H1 (cell line): ENCODE data around the gene ADGRV1. TPM values are rescaled to one million over a fixed set of nuclear protein-coding genes. Genes with fewer than 3 reads are reported as not detected.

ENCODE experiments used
- CTCF ChIA-PET: fragments of 300-600 bp; sonication (Branson Sonifier 250); formaldehyde crosslinking; loops from one replicate; lab custom pipeline; 2021; ENCODE audit not compliant: partially characterized antibody; lab: Charles Lee
- POLR2A ChIA-PET: fragments of 300-600 bp; sonication (Branson Sonifier 250); formaldehyde crosslinking; loops from one replicate; lab custom pipeline; 2021; ENCODE audit warnings: inconsistent platforms; ENCODE audit not compliant: partially characterized antibody; lab: Charles Lee
- DNase-seq, 2 experiments: peaks; one replicate each; pipeline versions ENCODE4 v3.0.0 to v3.0.0-alpha.2; 2010 to 2022; ENCODE audit warnings: low spot score in 2 of 2, low read depth in 1 of 2, mixed read lengths in 1 of 2
- FAIRE-seq: peaks from 2 replicates; lab custom pipeline; 2011; peaks lifted over from hg19 to GRCh38; lab: Jason Lieb, UNC
- H2AFZ ChIP-seq: 2 replicates; pipeline ENCODE4 v1.8.1; 2012; ENCODE audit warnings: low read length, inconsistent platforms
- H2AK5ac ChIP-seq: 2 replicates; pipeline ENCODE4 v1.6.1; 2013; ENCODE audit warnings: low read depth, low read length
- H2BK120ac ChIP-seq: replicated peaks from 2 replicates; pipeline ENCODE3; 2013; ENCODE audit warnings: low read depth, low read length, inconsistent platforms
- H2BK12ac ChIP-seq: 2 replicates; pipeline ENCODE4 v1.6.1; 2013; ENCODE audit warnings: low read depth, low read length
- H2BK15ac ChIP-seq: 2 replicates; pipeline ENCODE4 v1.6.1; 2013; ENCODE audit warnings: low read length
- H2BK20ac ChIP-seq: 2 replicates; pipeline ENCODE4 v1.6.1; 2013; ENCODE audit warnings: low read length
- H2BK5ac ChIP-seq: 2 replicates; pipeline ENCODE4 v1.6.1; 2013; ENCODE audit warnings: low read depth, low read length
- H3K14ac ChIP-seq: 2 replicates; pipeline ENCODE4 v1.6.1; 2013; ENCODE audit warnings: inconsistent platforms; ENCODE audit not compliant: insufficient read length
- H3K18ac ChIP-seq: 2 replicates; pipeline ENCODE4 v1.6.1; 2013; ENCODE audit warnings: low read length; ENCODE audit errors: extremely low read depth
- H3K23ac ChIP-seq: 2 replicates; pipeline ENCODE4 v1.6.1; 2013; ENCODE audit warnings: inconsistent platforms; ENCODE audit not compliant: insufficient read length
- H3K23me2 ChIP-seq: 2 replicates; pipeline ENCODE4 v1.6.1; 2013; ENCODE audit warnings: low read depth, low read length
- H3K27ac ChIP-seq: 2 replicates; pipeline ENCODE4 v1.6.1; 2011; ENCODE audit warnings: low read depth, low read length, inconsistent platforms
- H3K27me3 ChIP-seq, 4 experiments: replicated peaks in 1 of 4; 1 replicate in 1 of 4; 2 replicates in 3 of 4; pipeline versions ENCODE4 v1.6.1 to v1.8.1; 2011 to 2013; ENCODE audit warnings: low read length in 3 of 4, mild to moderate bottlenecking in 3 of 4, inconsistent platforms in 2 of 4, mixed read lengths in 2 of 4, moderate library complexity in 1 of 4; ENCODE audit not compliant: control insufficient read depth in 3 of 4, insufficient read depth in 3 of 4; ENCODE audit errors: extremely low read depth in 1 of 4
- H3K36me3 ChIP-seq, 4 experiments: 2 replicates each; pipeline versions ENCODE4 v1.6.1 to v1.8.1; 2011 to 2013; ENCODE audit warnings: mild to moderate bottlenecking in 4 of 4, low read length in 3 of 4, moderate library complexity in 2 of 4, control low read depth in 1 of 4, inconsistent platforms in 1 of 4; ENCODE audit not compliant: insufficient read depth in 4 of 4, control insufficient read depth in 2 of 4
- H3K4ac ChIP-seq: replicated peaks from 2 replicates; pipeline ENCODE3; 2013; ENCODE audit warnings: low read length, low read depth, mixed read lengths, inconsistent platforms; ENCODE audit not compliant: insufficient read length
- H3K4me1 ChIP-seq, 4 experiments: replicated peaks in 1 of 4; 1 replicate in 1 of 4; 2 replicates in 3 of 4; pipeline versions ENCODE4 v1.6.1 to v1.8.1; 2011 to 2013; ENCODE audit warnings: low read length in 3 of 4, inconsistent platforms in 2 of 4, mixed read lengths in 1 of 4; ENCODE audit not compliant: insufficient read depth in 4 of 4, control insufficient read depth in 3 of 4
- H3K4me2 ChIP-seq, 2 experiments: 2 replicates each; pipeline versions ENCODE4 v1.6.1 to v1.8.1; 2011 to 2013; ENCODE audit warnings: low read depth in 2 of 2, low read length in 2 of 2, control low read depth in 1 of 2, inconsistent platforms in 1 of 2, mild to moderate bottlenecking in 1 of 2; ENCODE audit not compliant: insufficient read depth in 1 of 2
- H3K4me3 ChIP-seq, 4 experiments: fragments of 200-600, 300-600 bp in 1 of 4; sonication (generic), shearing (Covaris generic), sonication (Bioruptor Twin) in 1 of 4; 2 replicates each; pipeline versions ENCODE4 v1.5.1 to v1.8.1; 2011 to 2016; ENCODE audit warnings: low read length in 4 of 4, low read depth in 3 of 4, control low read depth in 2 of 4, inconsistent platforms in 2 of 4, mild to moderate bottlenecking in 2 of 4, mixed read lengths in 1 of 4, moderate library complexity in 1 of 4; ENCODE audit not compliant: insufficient read depth in 2 of 4; ENCODE audit errors: extremely low read depth in 1 of 4
- H3K56ac ChIP-seq: replicated peaks from 2 replicates; pipeline ENCODE3; 2013; ENCODE audit warnings: low read depth, mild to moderate bottlenecking, mixed read lengths, low read length, inconsistent platforms; ENCODE audit not compliant: insufficient read length
- H3K79me1 ChIP-seq: 2 replicates; pipeline ENCODE4 v1.6.1; 2013; ENCODE audit warnings: low read depth, low read length, control low read depth
- H3K79me2 ChIP-seq, 2 experiments: 2 replicates each; pipeline versions ENCODE4 v1.6.1 to v1.8.1; 2012 to 2013; ENCODE audit warnings: low read length in 2 of 2, mild to moderate bottlenecking in 2 of 2, inconsistent platforms in 1 of 2; ENCODE audit not compliant: insufficient read depth in 2 of 2, control insufficient read depth in 1 of 2
- H3K9ac ChIP-seq, 4 experiments: replicated peaks in 1 of 4; 1 replicate in 1 of 4; 2 replicates in 3 of 4; pipeline versions ENCODE4 v1.6.1 to v1.8.1; 2011 to 2013; ENCODE audit warnings: low read depth in 3 of 4, low read length in 3 of 4, control low read depth in 2 of 4, mild to moderate bottlenecking in 2 of 4, moderate library complexity in 2 of 4, inconsistent platforms in 1 of 4; ENCODE audit errors: extremely low read depth in 1 of 4
- H3K9me3 ChIP-seq, 2 experiments: 2 replicates each; pipeline versions ENCODE4 v1.6.1 to v1.8.1; 2012 to 2013; ENCODE audit warnings: mild to moderate bottlenecking in 2 of 2, moderate library complexity in 2 of 2, control low read depth in 1 of 2, inconsistent platforms in 1 of 2, low read depth in 1 of 2, low read length in 1 of 2, mixed read lengths in 1 of 2; ENCODE audit not compliant: insufficient read depth in 2 of 2
- H4K20me1 ChIP-seq, 2 experiments: replicated peaks in 1 of 2; 2 replicates each; pipeline versions ENCODE3 to v1.8.1; 2011 to 2013; ENCODE audit warnings: inconsistent platforms in 2 of 2, low read length in 2 of 2, mild to moderate bottlenecking in 1 of 2; ENCODE audit not compliant: insufficient read depth in 2 of 2, control insufficient read depth in 1 of 2
- H4K5ac ChIP-seq: 2 replicates; pipeline ENCODE4 v1.6.1; 2013; ENCODE audit warnings: low read length, low read depth, mixed read lengths, inconsistent platforms; ENCODE audit not compliant: insufficient read length
- H4K8ac ChIP-seq: 2 replicates; pipeline ENCODE4 v1.8.0; 2013; ENCODE audit warnings: mild to moderate bottlenecking, moderate library complexity, low read length, inconsistent platforms; ENCODE audit not compliant: insufficient read depth; ENCODE audit errors: extremely low read depth
- H4K91ac ChIP-seq: replicated peaks from 2 replicates; pipeline ENCODE3; 2013; ENCODE audit warnings: low read length, mixed read lengths, inconsistent platforms; ENCODE audit not compliant: insufficient read length
- HDAC2 ChIP-seq, 2 experiments: fragments of 300-600 bp in 1 of 2; sonication (generic) in 1 of 2; IDR thresholded peaks; 2 replicates each; pipeline ENCODE4 v1.6.1; 2011 to 2012; ENCODE audit warnings: low read depth in 2 of 2, low read length in 2 of 2, mild to moderate bottlenecking in 2 of 2, moderate library complexity in 2 of 2, borderline replicate concordance in 1 of 2, inconsistent platforms in 1 of 2
- SAP30 ChIP-seq: fragments of 300-600 bp; sonication (generic); IDR thresholded peaks from 2 replicates; pipeline ENCODE4 v1.7.1; 2012; ENCODE audit warnings: low read length, moderate library complexity, mild to moderate bottlenecking, inconsistent platforms; ENCODE audit not compliant: insufficient read depth, insufficient replicate concordance
- WGBS, 2 experiments: shearing (Covaris generic) in 1 of 2; methylation state at CpG; one replicate each; pipeline versions ENCODE4 v1.1.6 to v1.1.7; 2013 to 2015; ENCODE audit warnings: low lambda C conversion rate in 2 of 2, mixed read lengths in 2 of 2, inconsistent platforms in 1 of 2, low coverage in 1 of 2, missing lambda C conversion rate in 1 of 2; ENCODE audit not compliant: insufficient replicate concordance in 2 of 2, insufficient coverage in 1 of 2, insufficient read length in 1 of 2; ENCODE audit errors: extremely low coverage in 1 of 2, missing lambda C conversion rate in 1 of 2; 5-methylcytosine and 5-hydroxymethylcytosine counted together
- polyA plus RNA-seq, 7 experiments: library from polyadenylated mRNA; depleted of rRNA in 3 of 7; stranded (reverse) in 5 of 7; unstranded in 2 of 7; fragments of >200 nt in 5 of 7; fragments of 200-250 nt in 2 of 7; gene quantifications; 1 replicate in 5 of 7; 2 replicates in 1 of 7; 4 replicates in 1 of 7; pipeline versions ENCODE4 v1.2.1 to v1.2.3, GENCODE V29; 2011 to 2013; ENCODE audit warnings: missing spikeins in 2 of 7, mixed read lengths in 2 of 7
- total RNA-seq: library from RNA; stranded (reverse); fragmentation: NEBNext Ultra II Directional; extraction: Animal tissue kit (Norgen Biotek cat#: 25700); gene quantifications from 2 replicates; pipeline ENCODE4 v1.2.1, GENCODE V29; 2021
- TF ChIP-seq, protein P1 (sequence below): IDR thresholded peaks from 2 replicates; pipeline ENCODE4 v1.6.1; 2011; ENCODE audit warnings: low read length, improper control_type of control experiment

The ADGRV1 gene
- total and polyA plus RNA-seq, 2 of the 8 experiments (the other 6 are each of a cell fraction or from before 2014, with no cell fraction given), result 53.1 to 62.2 TPM

DNA sequence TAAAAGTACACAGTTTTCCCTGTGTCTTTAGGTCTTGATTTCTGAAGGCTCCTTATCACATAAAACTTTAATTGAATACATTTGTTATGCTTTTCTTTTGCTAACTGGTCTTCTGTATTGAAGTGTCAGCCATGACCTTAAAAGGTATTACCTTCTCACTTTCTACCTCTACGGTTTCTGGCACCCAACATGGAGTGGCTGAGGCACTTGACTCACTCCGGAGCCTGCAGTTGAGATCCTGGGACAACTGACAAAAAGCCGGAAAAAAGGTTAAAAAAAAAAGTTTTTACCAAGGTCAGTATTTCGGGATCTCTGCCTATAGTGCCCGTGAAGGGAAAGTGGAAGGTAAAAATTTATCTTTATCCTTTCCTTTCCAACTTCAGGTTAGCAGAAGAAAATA lies 627.5 kb downstream of the ADGRV1 start:
- 87% methylated on average over 5 of the region's 5 CpGs; no CpG with 5 or more reads in 1 of the 2 experiments for WGBS, 2 experiments
- POLR2A ChIA-PET, result no interaction called here
- FAIRE-seq, result no peak
- TF ChIP-seq HDAC2 (IDR thresholded peaks at IDR 0.05; ENCODE audit: borderline replicate concordance in 1 of 2, low read depth in 2 of 2, low read length in 2 of 2), result no peak
- no peak for TF ChIP-seq SAP30
- TF ChIP-seq, protein P1, sequence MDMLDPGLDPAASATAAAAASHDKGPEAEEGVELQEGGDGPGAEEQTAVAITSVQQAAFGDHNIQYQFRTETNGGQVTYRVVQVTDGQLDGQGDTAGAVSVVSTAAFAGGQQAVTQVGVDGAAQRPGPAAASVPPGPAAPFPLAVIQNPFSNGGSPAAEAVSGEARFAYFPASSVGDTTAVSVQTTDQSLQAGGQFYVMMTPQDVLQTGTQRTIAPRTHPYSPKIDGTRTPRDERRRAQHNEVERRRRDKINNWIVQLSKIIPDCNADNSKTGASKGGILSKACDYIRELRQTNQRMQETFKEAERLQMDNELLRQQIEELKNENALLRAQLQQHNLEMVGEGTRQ, result no peak

More for the DNA sequence above, 627.5 kb downstream of the ADGRV1 start:
- no peak overlapping the region for H3K18ac ChIP-seq
- H3K4me2 ChIP-seq, result no peak overlapping the region
- no peak overlapping the region for H3K23ac ChIP-seq
- no peak overlapping the region for H2AK5ac ChIP-seq
- no peaks in the 10 kb centered on the region for H3K23me2 ChIP-seq
- no peak overlapping the region for H2BK5ac ChIP-seq
- no peak overlapping the region for H4K5ac ChIP-seq
- CTCF ChIA-PET, result no interaction called here
- H3K36me3 ChIP-seq, result no peaks in the 10 kb centered on the region
- H4K8ac ChIP-seq, result no peak overlapping the region
- no peak overlapping the region for H2BK12ac ChIP-seq
- H3K4me1 ChIP-seq, result peaks cover 0 to 6% (median 2%) of the 10 kb centered on the region in 4 experiments; a peak in 2 of 7 replicates
- H3K9ac ChIP-seq, result no peak overlapping the region
- no peak overlapping the region for H2BK20ac ChIP-seq
- no peaks in the 10 kb centered on the region for H3K79me2 ChIP-seq
- H2BK120ac ChIP-seq, result no peak overlapping the region
- H3K27me3 ChIP-seq, result no peaks in the 10 kb centered on the region
- no peak overlapping the region for H4K91ac ChIP-seq
- no peak overlapping the region for H3K56ac ChIP-seq
- H4K20me1 ChIP-seq, result no peaks in the 10 kb centered on the region
- no peak overlapping the region for H3K4me3 ChIP-seq
- no peak overlapping the region for H3K27ac ChIP-seq
- H3K9me3 ChIP-seq, result no peaks in the 10 kb centered on the region
- no peak overlapping the region for H3K4ac ChIP-seq
- no peak overlapping the region for H3K14ac ChIP-seq
- no peak overlapping the region for H2AFZ ChIP-seq
- DNase-seq, result no peak
- no peaks in the 10 kb centered on the region for H3K79me1 ChIP-seq
- H2BK15ac ChIP-seq, result no peak overlapping the region
